HL-60 (cell line): Measurements from ENCODE around the gene CD209.

Experiments
- DNase-seq, 2 experiments: peaks; one replicate each; pipeline ENCODE4 v3.0.0-alpha.2; 2010 to 2020; ENCODE audit warnings: low read depth in 1 of 2, low spot score in 1 of 2
- H3K27ac ChIP-seq: fragments of 250-450 bp; sonication (Bioruptor Pico); replicated peaks from 2 replicates; pipeline ENCODE4 v1.5.1; 2020; ENCODE audit warnings: mild to moderate bottlenecking, moderate library complexity
- H3K27me3 ChIP-seq: fragments of 250-450 bp; sonication (Bioruptor Pico); 2 replicates; pipeline ENCODE4 v1.5.1; 2021; ENCODE audit warnings: mild to moderate bottlenecking, moderate library complexity; ENCODE audit not compliant: insufficient read depth, poor library complexity, severe bottlenecking
- H3K4me3 ChIP-seq: replicated peaks from 2 replicates; pipeline ENCODE4 v1.5.1; 2011; ENCODE audit warnings: mild to moderate bottlenecking, control low read depth, low read length; ENCODE audit not compliant: insufficient read depth
- GABPA ChIP-seq: IDR thresholded peaks from 2 replicates; pipeline ENCODE4 v1.6.1; 2012; ENCODE audit warnings: low read depth
- POLR2AphosphoS5 ChIP-seq: IDR thresholded peaks from 2 replicates; pipeline ENCODE4 v1.6.1; 2012; ENCODE audit warnings: low read depth
- SPI1 ChIP-seq: IDR thresholded peaks from 2 replicates; pipeline ENCODE4 v1.6.1; 2012; ENCODE audit warnings: low read depth, mild to moderate bottlenecking, borderline replicate concordance
- TF ChIP-seq, protein P1 (sequence below): IDR thresholded peaks from one replicate; pipeline ENCODE4 v1.5.1; 2011; ENCODE audit warnings: low read length, control low read depth, inconsistent platforms; ENCODE audit not compliant: insufficient read depth
- TF ChIP-seq, protein P2 (sequence below): IDR thresholded peaks from 2 replicates; pipeline ENCODE4 v1.6.1; 2012; ENCODE audit warnings: low read depth; ENCODE audit not compliant: insufficient replicate concordance

Gene CD209

DNA sequence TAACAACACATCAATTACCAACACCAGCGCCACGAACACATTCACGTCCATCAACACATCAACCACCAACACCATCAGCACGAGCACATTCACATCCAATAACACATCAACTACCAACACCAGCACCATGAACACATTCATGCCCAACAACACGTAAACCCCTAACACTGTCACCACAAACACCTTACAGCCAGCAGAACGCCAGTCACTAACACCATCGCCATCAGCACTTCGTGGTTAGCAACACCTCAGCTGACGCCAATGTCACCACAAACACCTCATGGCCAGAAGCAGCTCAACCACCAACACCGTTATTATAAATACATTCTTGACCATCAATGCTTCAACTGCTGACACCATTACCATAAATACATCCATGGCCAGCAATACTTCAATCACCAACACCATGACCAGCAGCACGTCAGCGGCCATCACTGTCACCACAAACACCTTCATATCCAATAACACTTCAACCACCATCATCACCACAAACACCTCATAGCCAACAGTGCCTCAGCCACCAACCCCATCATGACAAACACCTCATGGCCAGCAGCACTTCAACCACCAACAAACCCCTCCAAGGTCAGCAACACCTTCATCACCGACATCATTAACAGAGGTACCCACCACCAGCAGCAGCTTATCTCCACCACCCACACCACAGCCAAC lies 54.8 kb downstream of the CD209 start:
- DNase-seq = no peak
- Histone ChIP-seq H3K27ac (no peak overlapping the region), H3K27me3 (no peaks in the 10 kb centered on the region), H3K4me3 (no peak overlapping the region)
- TF ChIP-seq POLR2AphosphoS5 (no peak), GABPA (no peak), SPI1 (no peak)
- TF ChIP-seq, protein P1, sequence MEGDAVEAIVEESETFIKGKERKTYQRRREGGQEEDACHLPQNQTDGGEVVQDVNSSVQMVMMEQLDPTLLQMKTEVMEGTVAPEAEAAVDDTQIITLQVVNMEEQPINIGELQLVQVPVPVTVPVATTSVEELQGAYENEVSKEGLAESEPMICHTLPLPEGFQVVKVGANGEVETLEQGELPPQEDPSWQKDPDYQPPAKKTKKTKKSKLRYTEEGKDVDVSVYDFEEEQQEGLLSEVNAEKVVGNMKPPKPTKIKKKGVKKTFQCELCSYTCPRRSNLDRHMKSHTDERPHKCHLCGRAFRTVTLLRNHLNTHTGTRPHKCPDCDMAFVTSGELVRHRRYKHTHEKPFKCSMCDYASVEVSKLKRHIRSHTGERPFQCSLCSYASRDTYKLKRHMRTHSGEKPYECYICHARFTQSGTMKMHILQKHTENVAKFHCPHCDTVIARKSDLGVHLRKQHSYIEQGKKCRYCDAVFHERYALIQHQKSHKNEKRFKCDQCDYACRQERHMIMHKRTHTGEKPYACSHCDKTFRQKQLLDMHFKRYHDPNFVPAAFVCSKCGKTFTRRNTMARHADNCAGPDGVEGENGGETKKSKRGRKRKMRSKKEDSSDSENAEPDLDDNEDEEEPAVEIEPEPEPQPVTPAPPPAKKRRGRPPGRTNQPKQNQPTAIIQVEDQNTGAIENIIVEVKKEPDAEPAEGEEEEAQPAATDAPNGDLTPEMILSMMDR = no peak
- TF ChIP-seq, protein P2, sequence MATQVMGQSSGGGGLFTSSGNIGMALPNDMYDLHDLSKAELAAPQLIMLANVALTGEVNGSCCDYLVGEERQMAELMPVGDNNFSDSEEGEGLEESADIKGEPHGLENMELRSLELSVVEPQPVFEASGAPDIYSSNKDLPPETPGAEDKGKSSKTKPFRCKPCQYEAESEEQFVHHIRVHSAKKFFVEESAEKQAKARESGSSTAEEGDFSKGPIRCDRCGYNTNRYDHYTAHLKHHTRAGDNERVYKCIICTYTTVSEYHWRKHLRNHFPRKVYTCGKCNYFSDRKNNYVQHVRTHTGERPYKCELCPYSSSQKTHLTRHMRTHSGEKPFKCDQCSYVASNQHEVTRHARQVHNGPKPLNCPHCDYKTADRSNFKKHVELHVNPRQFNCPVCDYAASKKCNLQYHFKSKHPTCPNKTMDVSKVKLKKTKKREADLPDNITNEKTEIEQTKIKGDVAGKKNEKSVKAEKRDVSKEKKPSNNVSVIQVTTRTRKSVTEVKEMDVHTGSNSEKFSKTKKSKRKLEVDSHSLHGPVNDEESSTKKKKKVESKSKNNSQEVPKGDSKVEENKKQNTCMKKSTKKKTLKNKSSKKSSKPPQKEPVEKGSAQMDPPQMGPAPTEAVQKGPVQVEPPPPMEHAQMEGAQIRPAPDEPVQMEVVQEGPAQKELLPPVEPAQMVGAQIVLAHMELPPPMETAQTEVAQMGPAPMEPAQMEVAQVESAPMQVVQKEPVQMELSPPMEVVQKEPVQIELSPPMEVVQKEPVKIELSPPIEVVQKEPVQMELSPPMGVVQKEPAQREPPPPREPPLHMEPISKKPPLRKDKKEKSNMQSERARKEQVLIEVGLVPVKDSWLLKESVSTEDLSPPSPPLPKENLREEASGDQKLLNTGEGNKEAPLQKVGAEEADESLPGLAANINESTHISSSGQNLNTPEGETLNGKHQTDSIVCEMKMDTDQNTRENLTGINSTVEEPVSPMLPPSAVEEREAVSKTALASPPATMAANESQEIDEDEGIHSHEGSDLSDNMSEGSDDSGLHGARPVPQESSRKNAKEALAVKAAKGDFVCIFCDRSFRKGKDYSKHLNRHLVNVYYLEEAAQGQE = no peak

DNA sequence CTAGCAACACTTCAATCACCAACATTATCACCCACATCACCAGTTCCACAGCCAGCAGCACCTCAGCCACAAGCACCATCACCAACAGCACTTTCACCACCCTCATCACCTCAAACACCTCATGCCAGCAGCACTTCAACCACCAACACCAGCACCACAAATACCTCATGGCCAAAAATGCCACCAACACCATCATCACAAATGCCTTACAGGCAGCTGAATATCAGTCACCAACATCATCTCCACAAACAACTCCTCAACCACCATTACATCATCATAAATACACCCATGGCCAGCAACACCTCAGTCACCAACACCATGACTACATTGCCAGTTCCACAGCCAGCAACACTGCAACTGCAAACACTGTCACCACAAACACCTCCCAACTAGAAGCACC lies 55.8 kb downstream of the CD209 start:
- no peak for DNase-seq
- Histone ChIP-seq H3K27me3 (no peaks in the 10 kb centered on the region), H3K27ac (no peak overlapping the region), H3K4me3 (no peak overlapping the region)
- TF ChIP-seq POLR2AphosphoS5 (no peak), SPI1 (no peak), GABPA (no peak)
- TF ChIP-seq, protein P1 = no peak
- TF ChIP-seq, protein P2 = no peak

DNA sequence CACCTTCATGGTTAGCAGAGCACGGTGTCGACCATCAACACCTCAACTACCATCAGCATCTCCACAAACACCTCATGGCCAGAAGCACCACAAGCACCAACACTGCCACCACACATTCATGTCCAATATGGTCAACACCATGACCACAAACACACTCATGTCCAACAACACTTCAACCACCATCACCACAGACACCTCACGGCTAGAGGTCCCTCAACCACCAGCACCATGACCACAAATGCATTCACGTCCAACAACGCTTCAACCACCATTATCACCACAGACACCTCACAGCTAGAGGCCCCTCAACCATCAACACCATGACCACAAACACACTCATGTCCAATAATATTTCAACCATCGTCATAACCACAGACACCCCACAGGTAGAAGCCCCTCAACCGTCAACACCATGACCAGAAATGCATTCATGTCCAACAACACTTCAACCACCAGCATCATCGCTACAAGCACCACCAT lies 56.5 kb downstream of the CD209 start:
- Histone ChIP-seq H3K27me3 (no peaks in the 10 kb centered on the region), H3K4me3 (no peak overlapping the region), H3K27ac (no peak overlapping the region)
- TF ChIP-seq, protein P2 = no peak
- no peak for TF ChIP-seq GABPA
- DNase-seq = no peak
